H1 (cell line): Measurements from ENCODE around the gene PCDHA13. TPM values are rescaled to one million over a fixed set of nuclear protein-coding genes. Genes with fewer than 3 reads are reported as not detected.

Source experiments
- CTCF ChIA-PET: fragments of 300-600 bp; sonication (Branson Sonifier 250); formaldehyde crosslinking; loops from one replicate; lab custom pipeline; 2021; ENCODE audit not compliant: partially characterized antibody; lab: Charles Lee
- POLR2A ChIA-PET: fragments of 300-600 bp; sonication (Branson Sonifier 250); formaldehyde crosslinking; loops from one replicate; lab custom pipeline; 2021; ENCODE audit warnings: inconsistent platforms; ENCODE audit not compliant: partially characterized antibody; lab: Charles Lee
- DNase-seq, 2 experiments: peaks; one replicate each; pipeline versions ENCODE4 v3.0.0 to v3.0.0-alpha.2; 2010 to 2022; ENCODE audit warnings: low spot score in 2 of 2, low read depth in 1 of 2, mixed read lengths in 1 of 2
- FAIRE-seq: peaks from 2 replicates; lab custom pipeline; 2011; peaks lifted over from hg19 to GRCh38; lab: Jason Lieb, UNC
- H2AFZ ChIP-seq: 2 replicates; pipeline ENCODE4 v1.8.1; 2012; ENCODE audit warnings: low read length, inconsistent platforms
- H2AK5ac ChIP-seq: 2 replicates; pipeline ENCODE4 v1.6.1; 2013; ENCODE audit warnings: low read depth, low read length
- H2BK120ac ChIP-seq: replicated peaks from 2 replicates; pipeline ENCODE3; 2013; ENCODE audit warnings: low read depth, low read length, inconsistent platforms
- H2BK12ac ChIP-seq: 2 replicates; pipeline ENCODE4 v1.6.1; 2013; ENCODE audit warnings: low read depth, low read length
- H2BK15ac ChIP-seq: 2 replicates; pipeline ENCODE4 v1.6.1; 2013; ENCODE audit warnings: low read length
- H2BK20ac ChIP-seq: 2 replicates; pipeline ENCODE4 v1.6.1; 2013; ENCODE audit warnings: low read length
- H2BK5ac ChIP-seq: 2 replicates; pipeline ENCODE4 v1.6.1; 2013; ENCODE audit warnings: low read depth, low read length
- H3K14ac ChIP-seq: 2 replicates; pipeline ENCODE4 v1.6.1; 2013; ENCODE audit warnings: inconsistent platforms; ENCODE audit not compliant: insufficient read length
- H3K18ac ChIP-seq: 2 replicates; pipeline ENCODE4 v1.6.1; 2013; ENCODE audit warnings: low read length; ENCODE audit errors: extremely low read depth
- H3K23ac ChIP-seq: 2 replicates; pipeline ENCODE4 v1.6.1; 2013; ENCODE audit warnings: inconsistent platforms; ENCODE audit not compliant: insufficient read length
- H3K23me2 ChIP-seq: 2 replicates; pipeline ENCODE4 v1.6.1; 2013; ENCODE audit warnings: low read depth, low read length
- H3K27ac ChIP-seq: 2 replicates; pipeline ENCODE4 v1.6.1; 2011; ENCODE audit warnings: low read depth, low read length, inconsistent platforms
- H3K27me3 ChIP-seq, 4 experiments: replicated peaks in 1 of 4; 1 replicate in 1 of 4; 2 replicates in 3 of 4; pipeline versions ENCODE4 v1.6.1 to v1.8.1; 2011 to 2013; ENCODE audit warnings: low read length in 3 of 4, mild to moderate bottlenecking in 3 of 4, inconsistent platforms in 2 of 4, mixed read lengths in 2 of 4, moderate library complexity in 1 of 4; ENCODE audit not compliant: control insufficient read depth in 3 of 4, insufficient read depth in 3 of 4; ENCODE audit errors: extremely low read depth in 1 of 4
- H3K36me3 ChIP-seq, 4 experiments: 2 replicates each; pipeline versions ENCODE4 v1.6.1 to v1.8.1; 2011 to 2013; ENCODE audit warnings: mild to moderate bottlenecking in 4 of 4, low read length in 3 of 4, moderate library complexity in 2 of 4, control low read depth in 1 of 4, inconsistent platforms in 1 of 4; ENCODE audit not compliant: insufficient read depth in 4 of 4, control insufficient read depth in 2 of 4
- H3K4ac ChIP-seq: replicated peaks from 2 replicates; pipeline ENCODE3; 2013; ENCODE audit warnings: low read length, low read depth, mixed read lengths, inconsistent platforms; ENCODE audit not compliant: insufficient read length
- H3K4me1 ChIP-seq, 4 experiments: replicated peaks in 1 of 4; 1 replicate in 1 of 4; 2 replicates in 3 of 4; pipeline versions ENCODE4 v1.6.1 to v1.8.1; 2011 to 2013; ENCODE audit warnings: low read length in 3 of 4, inconsistent platforms in 2 of 4, mixed read lengths in 1 of 4; ENCODE audit not compliant: insufficient read depth in 4 of 4, control insufficient read depth in 3 of 4
- H3K4me2 ChIP-seq, 2 experiments: 2 replicates each; pipeline versions ENCODE4 v1.6.1 to v1.8.1; 2011 to 2013; ENCODE audit warnings: low read depth in 2 of 2, low read length in 2 of 2, control low read depth in 1 of 2, inconsistent platforms in 1 of 2, mild to moderate bottlenecking in 1 of 2; ENCODE audit not compliant: insufficient read depth in 1 of 2
- H3K4me3 ChIP-seq, 4 experiments: fragments of 200-600, 300-600 bp in 1 of 4; sonication (generic), shearing (Covaris generic), sonication (Bioruptor Twin) in 1 of 4; 2 replicates each; pipeline versions ENCODE4 v1.5.1 to v1.8.1; 2011 to 2016; ENCODE audit warnings: low read length in 4 of 4, low read depth in 3 of 4, control low read depth in 2 of 4, inconsistent platforms in 2 of 4, mild to moderate bottlenecking in 2 of 4, mixed read lengths in 1 of 4, moderate library complexity in 1 of 4; ENCODE audit not compliant: insufficient read depth in 2 of 4; ENCODE audit errors: extremely low read depth in 1 of 4
- H3K56ac ChIP-seq: replicated peaks from 2 replicates; pipeline ENCODE3; 2013; ENCODE audit warnings: low read depth, mild to moderate bottlenecking, mixed read lengths, low read length, inconsistent platforms; ENCODE audit not compliant: insufficient read length
- H3K79me1 ChIP-seq: 2 replicates; pipeline ENCODE4 v1.6.1; 2013; ENCODE audit warnings: low read depth, low read length, control low read depth
- H3K79me2 ChIP-seq, 2 experiments: 2 replicates each; pipeline versions ENCODE4 v1.6.1 to v1.8.1; 2012 to 2013; ENCODE audit warnings: low read length in 2 of 2, mild to moderate bottlenecking in 2 of 2, inconsistent platforms in 1 of 2; ENCODE audit not compliant: insufficient read depth in 2 of 2, control insufficient read depth in 1 of 2
- H3K9ac ChIP-seq, 4 experiments: replicated peaks in 1 of 4; 1 replicate in 1 of 4; 2 replicates in 3 of 4; pipeline versions ENCODE4 v1.6.1 to v1.8.1; 2011 to 2013; ENCODE audit warnings: low read depth in 3 of 4, low read length in 3 of 4, control low read depth in 2 of 4, mild to moderate bottlenecking in 2 of 4, moderate library complexity in 2 of 4, inconsistent platforms in 1 of 4; ENCODE audit errors: extremely low read depth in 1 of 4
- H3K9me3 ChIP-seq, 2 experiments: 2 replicates each; pipeline versions ENCODE4 v1.6.1 to v1.8.1; 2012 to 2013; ENCODE audit warnings: mild to moderate bottlenecking in 2 of 2, moderate library complexity in 2 of 2, control low read depth in 1 of 2, inconsistent platforms in 1 of 2, low read depth in 1 of 2, low read length in 1 of 2, mixed read lengths in 1 of 2; ENCODE audit not compliant: insufficient read depth in 2 of 2
- H4K20me1 ChIP-seq, 2 experiments: replicated peaks in 1 of 2; 2 replicates each; pipeline versions ENCODE3 to v1.8.1; 2011 to 2013; ENCODE audit warnings: inconsistent platforms in 2 of 2, low read length in 2 of 2, mild to moderate bottlenecking in 1 of 2; ENCODE audit not compliant: insufficient read depth in 2 of 2, control insufficient read depth in 1 of 2
- H4K5ac ChIP-seq: 2 replicates; pipeline ENCODE4 v1.6.1; 2013; ENCODE audit warnings: low read length, low read depth, mixed read lengths, inconsistent platforms; ENCODE audit not compliant: insufficient read length
- H4K8ac ChIP-seq: 2 replicates; pipeline ENCODE4 v1.8.0; 2013; ENCODE audit warnings: mild to moderate bottlenecking, moderate library complexity, low read length, inconsistent platforms; ENCODE audit not compliant: insufficient read depth; ENCODE audit errors: extremely low read depth
- H4K91ac ChIP-seq: replicated peaks from 2 replicates; pipeline ENCODE3; 2013; ENCODE audit warnings: low read length, mixed read lengths, inconsistent platforms; ENCODE audit not compliant: insufficient read length
- EP300 ChIP-seq, 2 experiments: IDR thresholded peaks; 1 replicate in 1 of 2; 2 replicates in 1 of 2; pipeline ENCODE4 v1.6.1; 2011 to 2012; ENCODE audit warnings: low read depth in 2 of 2, low read length in 2 of 2, mild to moderate bottlenecking in 2 of 2, borderline replicate concordance in 1 of 2, inconsistent platforms in 1 of 2, moderate library complexity in 1 of 2
- NRF1 ChIP-seq: IDR thresholded peaks from 2 replicates; pipeline ENCODE4 v1.6.1; 2011; ENCODE audit warnings: mild to moderate bottlenecking, low read depth, low read length, improper control_type of control experiment
- POLR2AphosphoS5 ChIP-seq: IDR thresholded peaks from 2 replicates; pipeline ENCODE4 v1.6.1; 2011; ENCODE audit warnings: low read depth, low read length
- SP1 ChIP-seq: IDR thresholded peaks from 2 replicates; pipeline ENCODE4 v1.6.1; 2011; ENCODE audit warnings: low read depth, low read length
- TBP ChIP-seq: IDR thresholded peaks from 2 replicates; pipeline ENCODE4 v1.6.1; 2011; ENCODE audit warnings: low read depth, low read length, improper control_type of control experiment
- WGBS, 2 experiments: shearing (Covaris generic) in 1 of 2; methylation state at CpG; one replicate each; pipeline versions ENCODE4 v1.1.6 to v1.1.7; 2013 to 2015; ENCODE audit warnings: low lambda C conversion rate in 2 of 2, mixed read lengths in 2 of 2, inconsistent platforms in 1 of 2, low coverage in 1 of 2, missing lambda C conversion rate in 1 of 2; ENCODE audit not compliant: insufficient replicate concordance in 2 of 2, insufficient coverage in 1 of 2, insufficient read length in 1 of 2; ENCODE audit errors: extremely low coverage in 1 of 2, missing lambda C conversion rate in 1 of 2; 5-methylcytosine and 5-hydroxymethylcytosine counted together
- polyA plus RNA-seq, 7 experiments: library from polyadenylated mRNA; depleted of rRNA in 3 of 7; stranded (reverse) in 5 of 7; unstranded in 2 of 7; fragments of >200 nt in 5 of 7; fragments of 200-250 nt in 2 of 7; gene quantifications; 1 replicate in 5 of 7; 2 replicates in 1 of 7; 4 replicates in 1 of 7; pipeline versions ENCODE4 v1.2.1 to v1.2.3, GENCODE V29; 2011 to 2013; ENCODE audit warnings: missing spikeins in 2 of 7, mixed read lengths in 2 of 7
- total RNA-seq: library from RNA; stranded (reverse); fragmentation: NEBNext Ultra II Directional; extraction: Animal tissue kit (Norgen Biotek cat#: 25700); gene quantifications from 2 replicates; pipeline ENCODE4 v1.2.1, GENCODE V29; 2021

Gene PCDHA13
- total and polyA plus RNA-seq, 2 of the 8 experiments (the other 6 are each of a cell fraction or from before 2014, with no cell fraction given), result 1.2 to 1.3 TPM

DNA sequence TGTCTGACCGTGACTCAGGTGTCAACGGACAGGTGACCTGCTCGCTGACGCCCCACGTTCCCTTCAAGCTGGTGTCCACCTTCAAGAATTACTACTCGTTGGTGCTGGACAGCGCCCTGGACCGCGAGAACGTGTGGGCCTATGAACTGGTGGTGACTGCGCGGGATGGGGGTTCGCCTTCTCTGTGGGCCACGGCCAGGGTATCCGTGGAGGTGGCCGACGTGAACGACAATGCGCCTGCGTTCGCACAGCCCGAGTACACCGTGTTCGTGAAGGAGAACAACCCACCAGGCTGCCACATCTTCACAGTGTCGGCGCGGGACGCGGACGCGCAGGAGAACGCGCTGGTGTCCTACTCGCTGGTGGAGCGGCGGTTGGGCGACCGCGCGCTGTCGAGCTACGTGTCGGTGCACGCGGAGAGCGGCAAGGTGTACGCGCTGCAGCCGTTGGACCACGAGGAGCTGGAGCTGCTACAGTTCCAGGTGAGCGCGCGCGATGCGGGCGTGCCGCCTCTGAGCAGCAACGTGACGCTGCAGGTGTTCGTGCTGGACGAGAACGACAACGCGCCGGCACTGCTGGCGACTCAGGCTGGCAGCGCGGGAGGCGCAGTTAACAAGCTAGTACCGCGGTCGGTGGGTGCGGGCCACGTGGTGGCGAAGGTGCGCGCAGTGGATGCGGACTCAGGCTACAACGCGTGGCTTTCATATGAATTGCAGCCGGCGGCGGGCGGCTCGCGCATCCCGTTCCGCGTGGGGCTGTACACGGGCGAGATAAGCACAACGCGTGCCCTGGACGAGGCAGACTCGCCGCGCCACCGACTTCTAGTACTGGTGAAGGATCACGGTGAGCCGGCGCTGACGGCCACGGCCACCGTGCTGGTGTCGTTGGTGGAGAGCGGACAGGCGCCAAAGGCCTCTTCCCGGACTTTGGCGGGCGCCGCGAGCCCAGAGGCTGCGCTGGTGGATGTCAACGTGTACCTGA is 11.4 kb upstream of the PCDHA13 start:
- Histone ChIP-seq H3K18ac (no peak overlapping the region), H3K36me3 (peaks cover 0 to 15% (median 0%) of the 10 kb centered on the region in 4 experiments; a peak in 3 of 8 replicates), H2BK20ac (no peak overlapping the region), H3K79me2 (peaks cover 0 to 19% of the 10 kb centered on the region in 2 experiments; a peak in 2 of 4 replicates), H2AFZ (no peak overlapping the region), H3K56ac (no peak overlapping the region), H4K5ac (no peak overlapping the region), H3K4ac (no peak overlapping the region), H2BK15ac (no peak overlapping the region), H3K4me2 (no peak overlapping the region; a peak in 1 of 4 replicates), H3K23ac (no peak overlapping the region), H3K79me1 (no peaks in the 10 kb centered on the region), H3K9ac (no peak overlapping the region), H3K23me2 (no peaks in the 10 kb centered on the region), H3K9me3 (peaks cover 0 to 13% of the 10 kb centered on the region in 2 experiments; a peak in 1 of 4 replicates), H3K4me3 (no peak overlapping the region), H3K14ac (no peak overlapping the region), H3K27me3 (no peaks in the 10 kb centered on the region), H3K27ac (no peak overlapping the region), H2BK120ac (no peak overlapping the region), H3K4me1 (no peaks in the 10 kb centered on the region; a peak in 2 of 7 replicates), H4K8ac (peak overlapping the region; percentile 16), H4K91ac (no peak overlapping the region), H2BK12ac (no peak overlapping the region), H2AK5ac (no peak overlapping the region), H2BK5ac (no peak overlapping the region), H4K20me1 (no peaks in the 10 kb centered on the region)
- WGBS, 2 experiments, result 96% methylated on average over 91 of the region's 114 CpGs; no CpG with 5 or more reads in 1 of the 2 experiments
- TF ChIP-seq NRF1 (no peak), EP300 (IDR thresholded peaks at IDR 0.05; ENCODE audit: borderline replicate concordance in 1 of 2, low read depth in 2 of 2, low read length in 2 of 2) (no peak), SP1 (no peak), TBP (no peak), POLR2AphosphoS5 (peak; percentile 26; the same call in 1 of the 2 replicates)
- no peak for DNase-seq
- FAIRE-seq, result no peak
- ChIA-PET POLR2A (interaction anchor here (1.0 to 2.4 kb wide), 4 partner anchors 8 to 181 kb away, joined by 3 to 7 read pairs (median 6); partner anchors contain the start of genes PCDHA10 and PCDHB1), CTCF (interaction anchor here (0.8 to 9.3 kb wide), 24 partner anchors 9 to 179 kb away, joined by 3 to 141 read pairs (median 6); partner anchors contain the start of genes PCDHA10, PCDHA4, PCDHA6 and PCDHA8)
